Glomerular endothelial cell (primary cell): ENCODE results near the gene SEMA6B. TPM values are rescaled to one million over a fixed set of nuclear protein-coding genes. Genes with fewer than 3 reads are reported as not detected.

Experiments used
- DNase-seq: peaks from one replicate; pipeline ENCODE4 v3.0.0-alpha.2; 2011; ENCODE audit warnings: low read depth, low spot score; ENCODE audit errors: extremely low read depth
- total RNA-seq: library from RNA; depleted of rRNA; stranded (reverse); fragments of >200 nt; gene quantifications from 2 replicates; pipeline ENCODE4 v1.2.3, GENCODE V29; 2015

SEMA6B gene
- total RNA-seq, 1 donor from 2014 or later, result 446 TPM

GRCh38 chr19:4510435-4511255, 48.8 kb downstream of the SEMA6B start:
- no peak for DNase-seq

GRCh38 chr19:4508698-4509097, 50.8 kb downstream of the SEMA6B start:
- DNase-seq, result no peak

GRCh38 chr19:4507804-4508203, 51.7 kb downstream of the SEMA6B start:
- DNase-seq, result no peak

- DNase-seq, result no peak
Measured at GRCh38 chr19:4507150-4507452, 52.4 kb downstream of the SEMA6B start.

GRCh38 chr19:4506449-4507149, 52.9 kb downstream of the SEMA6B start:
- DNase-seq, result no peak

GRCh38 chr19:4505570-4506448, 53.7 kb downstream of the SEMA6B start:
- DNase-seq, result no peak

- DNase-seq, result no peak
Measured at GRCh38 chr19:4504891-4505569, 54.5 kb downstream of the SEMA6B start.

- DNase-seq, result no peak
Measured at GRCh38 chr19:4504297-4504701, 55.2 kb downstream of the SEMA6B start.

- DNase-seq, result no peak
Measured at GRCh38 chr19:4503825-4504170, 55.7 kb downstream of the SEMA6B start.

- no peak for DNase-seq
Measured at GRCh38 chr19:4503132-4503824, 56.2 kb downstream of the SEMA6B start.

- DNase-seq, result no peak
Measured at GRCh38 chr19:4502282-4503131, 57.0 kb downstream of the SEMA6B start.

- no peak for DNase-seq
Measured at GRCh38 chr19:4501691-4502090, 57.8 kb downstream of the SEMA6B start.

GRCh38 chr19:4500841-4501591, 58.5 kb downstream of the SEMA6B start:
- DNase-seq, result no peak

- DNase-seq, result no peak
Measured at GRCh38 chr19:4499855-4500254, 59.6 kb downstream of the SEMA6B start.

- DNase-seq, result no peak
Measured at GRCh38 chr19:4499318-4499717, 60.2 kb downstream of the SEMA6B start.

- no peak for DNase-seq
Measured at GRCh38 chr19:4498694-4499093, 60.8 kb downstream of the SEMA6B start.

- no peak for DNase-seq
Measured at GRCh38 chr19:4497770-4498389, 61.6 kb downstream of the SEMA6B start.

- no peak for DNase-seq
Measured at GRCh38 chr19:4496304-4496703, 63.2 kb downstream of the SEMA6B start.
